Fibroblast of skin of left quadriceps (primary cell): Measurements from ENCODE around the gene HLF.
A peak's percentile ranks its signal among the peaks of the same experiment; 100 is the strongest.

Experiments used
- DNase-seq, 2 experiments: peaks; one replicate each; pipeline ENCODE4 v3.0.0-alpha.2; 2013; ENCODE audit warnings: low read depth in 2 of 2

HLF gene, protein sequence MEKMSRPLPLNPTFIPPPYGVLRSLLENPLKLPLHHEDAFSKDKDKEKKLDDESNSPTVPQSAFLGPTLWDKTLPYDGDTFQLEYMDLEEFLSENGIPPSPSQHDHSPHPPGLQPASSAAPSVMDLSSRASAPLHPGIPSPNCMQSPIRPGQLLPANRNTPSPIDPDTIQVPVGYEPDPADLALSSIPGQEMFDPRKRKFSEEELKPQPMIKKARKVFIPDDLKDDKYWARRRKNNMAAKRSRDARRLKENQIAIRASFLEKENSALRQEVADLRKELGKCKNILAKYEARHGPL

DNA sequence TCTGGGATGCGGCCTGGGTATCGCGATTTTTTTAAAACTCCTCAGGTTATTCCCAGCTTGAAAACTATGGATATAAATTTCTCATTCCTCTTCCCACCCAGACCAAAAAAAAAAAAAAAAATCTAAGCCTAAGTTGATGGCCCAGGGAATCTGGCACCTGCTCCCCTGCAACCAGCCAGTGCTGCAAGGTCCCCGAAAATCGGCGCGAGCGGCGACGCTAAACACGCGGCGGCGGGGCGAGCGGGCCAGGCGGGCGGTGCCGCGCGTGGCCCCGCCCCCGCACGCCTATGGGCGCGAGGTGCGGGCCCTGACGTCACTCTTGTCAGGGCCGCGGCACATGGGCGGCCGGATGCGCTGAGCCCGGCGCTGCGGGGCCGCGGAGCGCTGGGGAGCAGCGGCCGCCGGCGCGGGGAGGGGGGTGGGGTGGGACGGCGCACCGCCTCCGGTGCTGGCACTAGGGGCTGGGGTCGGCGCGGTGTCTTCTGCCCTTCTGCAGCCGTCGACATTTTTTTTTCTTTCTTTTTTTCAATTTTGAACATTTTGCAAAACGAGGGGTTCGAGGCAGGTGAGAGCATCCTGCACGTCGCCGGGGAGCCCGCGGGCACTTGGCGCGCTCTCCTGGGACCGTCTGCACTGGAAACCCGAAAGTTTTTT is at the start of gene HLF:
Gene HLF, plus strand, starts transcription at position 316 of the 654 bp plus-strand sequence. CDS start 525 bp downstream, outside the sequence.
- peak; percentile 37 to 38 for DNase-seq

DNA sequence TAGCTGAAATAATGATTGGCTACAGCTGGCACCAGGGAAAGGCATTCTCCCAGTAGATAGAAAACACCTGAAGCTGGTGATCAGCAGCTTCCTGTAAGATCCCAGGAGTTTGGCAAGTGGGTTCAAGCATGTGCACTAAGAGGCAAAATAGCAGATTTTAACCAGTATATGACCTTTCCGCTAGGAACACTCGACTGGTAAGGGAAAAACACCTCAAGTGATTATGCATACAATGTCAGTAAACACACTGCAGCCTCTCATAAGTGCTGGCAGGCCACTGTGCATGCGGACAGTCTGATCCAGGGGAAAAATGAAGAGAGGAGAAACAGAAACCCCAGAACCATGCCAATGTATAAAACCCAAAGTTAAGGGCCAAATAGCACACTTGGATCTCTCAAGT is 49.0 kb upstream of the HLF start:
- DNase-seq = no peak

DNA sequence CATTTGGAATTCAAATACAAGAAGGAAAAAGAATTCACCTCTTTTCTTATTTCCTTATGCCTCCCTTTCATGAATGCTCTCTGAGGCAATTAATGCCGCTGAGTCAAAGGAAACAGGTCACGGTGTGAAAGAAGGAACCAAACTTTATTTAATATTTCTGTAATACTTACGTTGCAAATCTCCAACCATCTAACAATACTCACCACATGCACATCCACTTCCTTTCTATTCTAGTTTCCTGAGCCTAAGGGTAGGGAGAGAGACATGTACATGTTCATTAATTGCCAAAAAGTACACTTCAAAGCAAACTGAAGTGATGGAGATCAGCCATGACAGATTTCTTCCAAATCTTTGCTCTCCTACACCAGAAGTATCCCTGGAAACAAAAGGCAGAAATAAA is 47.9 kb upstream of the HLF start:
- no peak for DNase-seq

DNA sequence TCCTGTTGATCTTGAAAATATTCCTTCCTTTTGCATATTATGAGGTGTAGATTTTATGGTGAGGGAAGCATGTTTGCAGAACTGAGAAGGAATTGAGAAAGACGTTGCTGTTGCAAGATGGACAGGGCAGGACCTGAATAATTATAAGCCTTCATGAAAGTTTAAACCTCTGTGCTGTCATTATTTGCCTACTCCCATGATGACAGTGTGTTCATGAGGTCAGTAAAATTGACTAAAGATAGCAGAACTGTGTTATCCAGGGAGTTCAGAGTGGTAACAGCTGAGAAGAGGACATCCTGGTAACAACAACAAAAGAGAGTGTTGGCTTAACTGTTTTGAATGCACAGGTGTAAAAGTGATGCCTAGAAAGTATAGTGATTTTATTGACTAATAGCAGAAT is 45.3 kb upstream of the HLF start:
- DNase-seq = no peak

DNA sequence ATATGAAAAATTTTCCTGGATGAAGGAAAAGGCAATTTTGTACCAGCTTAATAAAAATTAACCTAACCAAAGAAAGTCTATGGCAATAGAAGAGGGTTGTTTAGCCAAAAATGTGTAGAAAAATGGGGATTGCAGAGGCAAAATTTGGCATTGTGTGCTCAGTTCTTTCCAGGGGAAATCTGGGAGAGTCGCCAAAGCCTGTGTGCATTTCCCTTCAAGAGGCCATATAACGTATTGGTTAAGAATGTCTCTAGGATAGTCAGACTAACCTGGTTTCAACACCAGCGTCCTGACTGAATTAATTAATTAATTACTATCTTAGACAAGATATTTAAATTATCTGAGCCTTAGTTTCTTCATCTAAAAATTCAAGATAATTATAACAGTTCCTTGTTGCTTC is 44.8 kb upstream of the HLF start:
- DNase-seq = no peak

DNA sequence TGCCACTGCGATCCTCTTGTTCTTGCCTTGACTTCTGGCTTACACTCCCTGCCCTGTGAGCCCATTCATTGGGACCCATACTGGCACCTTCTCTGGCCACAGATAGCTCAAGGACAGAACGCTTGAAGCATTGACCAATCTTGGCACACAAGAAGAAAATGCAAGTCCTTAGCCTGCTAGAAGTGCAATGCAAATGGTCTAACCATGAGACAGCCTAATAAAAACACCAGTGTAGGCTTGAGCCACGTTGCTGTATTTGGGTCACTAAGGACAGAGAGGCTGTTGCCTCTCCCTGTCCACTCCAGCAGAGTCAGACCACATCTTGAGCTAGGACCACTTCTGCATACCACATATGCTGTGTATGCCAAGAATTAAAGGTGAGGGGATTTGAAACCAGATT is 41.2 kb upstream of the HLF start:
- DNase-seq = no peak

DNA sequence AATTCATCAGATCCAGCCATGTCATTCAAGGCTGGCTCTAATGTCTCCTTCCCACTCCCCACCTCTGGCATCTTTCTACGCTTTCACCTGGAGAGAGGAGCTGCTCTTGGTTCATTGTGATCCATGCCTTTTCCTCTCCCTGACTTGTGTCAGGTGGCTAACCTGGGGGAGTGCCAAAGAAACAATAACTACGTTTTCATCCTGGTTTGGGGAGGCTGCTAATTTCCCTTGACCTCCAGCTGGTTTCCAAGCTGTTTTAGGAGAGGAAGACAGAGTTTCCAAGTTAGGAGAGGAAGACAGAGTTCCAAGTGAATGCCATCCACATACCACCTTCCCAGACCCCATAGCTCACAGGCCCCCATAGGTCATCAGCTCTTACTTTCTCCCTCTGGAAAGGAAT is 40.0 kb upstream of the HLF start:
- DNase-seq = no peak

DNA sequence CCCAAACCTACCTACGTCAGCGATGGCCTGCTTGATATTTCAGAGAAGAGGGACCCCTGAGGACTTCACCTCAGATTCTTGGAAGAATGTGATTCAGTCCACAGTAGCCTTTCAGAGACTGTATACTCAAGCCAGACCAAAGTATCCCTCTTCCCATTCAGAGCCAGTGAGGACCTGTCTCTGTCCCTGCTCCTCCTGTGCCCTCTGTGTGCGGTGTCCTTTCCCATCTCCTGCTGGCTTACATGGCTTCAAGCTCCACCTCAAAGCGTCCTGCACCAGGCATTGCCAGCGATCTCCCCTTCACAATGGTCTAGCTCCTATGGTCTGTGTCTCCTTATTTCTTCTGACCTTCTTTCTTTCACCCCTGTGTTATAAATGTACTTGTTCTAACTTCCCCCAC is 39.5 kb upstream of the HLF start:
- no peak for DNase-seq

DNA sequence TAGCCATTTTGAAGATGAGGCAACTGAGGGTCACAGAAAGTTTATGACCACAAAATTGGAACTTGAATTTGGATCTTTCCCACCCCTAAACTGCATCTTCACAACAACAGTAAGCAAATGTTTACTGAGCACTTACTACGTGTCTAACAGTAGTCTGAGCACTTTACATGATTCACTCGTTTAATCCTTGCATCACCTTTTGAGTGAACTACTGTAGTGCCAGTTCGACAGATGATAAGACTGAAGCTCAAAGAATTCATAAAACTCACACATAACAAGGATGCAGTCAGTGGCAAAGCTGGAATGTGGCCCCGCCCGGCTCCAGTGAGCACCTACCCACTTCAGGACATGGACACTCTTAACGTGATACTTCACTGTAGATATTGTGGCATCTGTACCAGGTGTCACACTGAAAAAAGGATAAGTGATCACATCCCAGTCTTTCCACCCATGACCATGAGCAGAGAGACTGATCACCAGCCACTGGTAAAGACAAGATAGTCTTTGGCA is 36.0 kb upstream of the HLF start:
- DNase-seq = no peak

DNA sequence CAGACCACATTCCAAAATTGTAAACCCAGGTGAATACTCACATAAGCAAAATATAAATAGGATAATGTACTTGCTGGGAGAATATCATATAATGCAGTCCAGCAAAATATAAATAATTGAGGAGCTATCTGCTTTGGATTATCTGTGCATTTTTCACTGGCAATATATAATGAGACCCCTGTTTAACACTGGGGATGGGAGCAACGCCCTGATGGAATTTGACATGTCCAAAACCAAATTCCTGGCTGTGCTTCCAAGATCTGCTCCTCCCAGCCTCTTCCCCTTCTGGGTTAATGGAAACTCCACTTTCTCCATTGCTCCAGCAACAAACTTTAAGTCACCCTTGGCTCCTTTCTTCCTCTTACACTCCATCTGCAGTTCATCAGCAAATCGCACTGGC is 35.5 kb upstream of the HLF start:
- no peak for DNase-seq

DNA sequence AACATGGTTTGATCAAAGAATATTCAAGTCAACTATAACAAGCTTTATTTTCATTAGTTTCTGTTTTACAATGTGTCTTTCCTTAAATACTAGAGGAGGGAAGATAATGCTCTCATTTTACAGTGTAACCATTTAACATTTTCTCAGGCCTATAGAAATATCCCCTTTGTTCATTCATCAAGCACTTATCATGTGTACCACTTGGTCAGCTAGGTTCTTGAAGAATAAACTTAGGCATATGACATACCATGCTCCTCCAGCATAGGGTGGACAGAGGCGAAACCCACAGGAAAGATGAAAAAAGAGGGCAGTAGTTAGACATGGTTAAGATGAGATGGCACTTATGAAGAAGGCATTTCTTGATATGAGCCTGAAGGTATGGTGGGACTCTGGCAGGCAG is 34.0 kb upstream of the HLF start:
- no peak for DNase-seq

DNA sequence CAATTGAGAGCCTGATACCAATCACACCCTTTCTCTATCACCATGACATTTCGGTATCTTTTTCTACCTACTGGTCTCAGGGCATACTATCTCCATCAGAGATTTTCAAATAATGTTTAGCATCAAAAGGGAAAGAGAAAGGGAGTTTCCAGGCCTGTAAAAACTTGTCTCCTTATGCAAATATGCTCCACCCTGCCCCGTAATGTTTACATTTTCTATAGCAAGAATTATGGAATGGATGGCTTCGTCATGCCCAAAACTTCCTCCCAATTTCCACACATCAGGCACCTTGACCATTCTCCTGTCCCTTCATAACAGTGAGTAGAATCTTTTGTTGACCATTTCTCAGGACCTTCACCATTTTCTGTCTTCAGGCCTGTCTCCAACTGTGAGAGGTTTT is 30.9 kb upstream of the HLF start:
- no peak for DNase-seq

DNA sequence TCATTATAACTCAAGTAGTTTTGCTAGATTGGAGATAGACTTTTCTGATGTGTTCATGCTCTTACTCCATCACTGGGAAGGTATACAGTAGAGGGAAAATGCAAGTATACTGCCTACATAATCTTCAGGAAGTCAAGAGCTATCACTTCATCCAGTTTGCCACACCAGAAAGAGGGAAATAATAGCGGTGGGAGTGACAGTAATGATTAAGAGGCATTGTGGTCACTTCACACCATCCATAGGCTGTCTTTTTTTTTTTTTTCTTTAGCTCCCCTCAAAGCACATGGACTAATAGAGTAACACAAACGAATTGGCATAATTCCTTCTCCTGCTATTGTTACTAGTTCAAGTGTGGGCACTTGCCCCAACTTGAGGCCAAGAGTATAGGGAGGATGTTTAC is 28.4 kb upstream of the HLF start:
- no peak for DNase-seq

DNA sequence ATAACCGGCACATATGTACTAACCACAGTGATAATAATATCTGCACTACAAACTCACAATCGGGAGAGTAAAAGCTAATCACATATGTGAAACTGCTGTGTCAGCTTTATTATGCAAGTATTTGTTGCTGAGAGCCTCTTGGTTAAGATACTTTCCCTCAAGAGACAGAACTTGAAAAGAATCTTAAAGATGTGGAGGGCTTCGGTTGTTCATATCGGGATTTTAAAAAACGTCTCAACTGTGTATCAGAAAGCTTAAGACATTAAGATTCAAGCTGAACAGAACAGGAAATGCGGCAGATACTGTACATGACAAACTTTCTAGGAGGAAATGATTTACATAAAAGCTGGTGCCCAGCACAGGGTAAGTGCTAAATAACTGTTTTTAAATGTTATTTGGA is 27.5 kb upstream of the HLF start:
- no peak for DNase-seq

DNA sequence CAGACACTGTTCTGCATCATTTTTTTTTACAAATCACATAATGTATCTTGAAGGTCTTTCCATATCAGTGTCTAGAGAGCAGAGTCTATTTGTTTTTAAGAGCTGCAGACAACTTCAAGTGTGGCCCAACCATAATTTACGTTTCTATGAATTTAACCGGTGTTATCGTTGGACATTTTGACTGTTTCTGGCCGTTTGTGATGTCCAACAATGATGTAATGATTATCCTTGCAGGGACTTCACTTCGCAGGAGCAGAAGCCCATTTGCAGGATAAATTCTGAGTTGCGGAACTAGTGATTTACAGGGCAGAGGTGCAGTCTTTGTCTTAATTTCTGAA is 26.9 kb upstream of the HLF start:
- no peak for DNase-seq

DNA sequence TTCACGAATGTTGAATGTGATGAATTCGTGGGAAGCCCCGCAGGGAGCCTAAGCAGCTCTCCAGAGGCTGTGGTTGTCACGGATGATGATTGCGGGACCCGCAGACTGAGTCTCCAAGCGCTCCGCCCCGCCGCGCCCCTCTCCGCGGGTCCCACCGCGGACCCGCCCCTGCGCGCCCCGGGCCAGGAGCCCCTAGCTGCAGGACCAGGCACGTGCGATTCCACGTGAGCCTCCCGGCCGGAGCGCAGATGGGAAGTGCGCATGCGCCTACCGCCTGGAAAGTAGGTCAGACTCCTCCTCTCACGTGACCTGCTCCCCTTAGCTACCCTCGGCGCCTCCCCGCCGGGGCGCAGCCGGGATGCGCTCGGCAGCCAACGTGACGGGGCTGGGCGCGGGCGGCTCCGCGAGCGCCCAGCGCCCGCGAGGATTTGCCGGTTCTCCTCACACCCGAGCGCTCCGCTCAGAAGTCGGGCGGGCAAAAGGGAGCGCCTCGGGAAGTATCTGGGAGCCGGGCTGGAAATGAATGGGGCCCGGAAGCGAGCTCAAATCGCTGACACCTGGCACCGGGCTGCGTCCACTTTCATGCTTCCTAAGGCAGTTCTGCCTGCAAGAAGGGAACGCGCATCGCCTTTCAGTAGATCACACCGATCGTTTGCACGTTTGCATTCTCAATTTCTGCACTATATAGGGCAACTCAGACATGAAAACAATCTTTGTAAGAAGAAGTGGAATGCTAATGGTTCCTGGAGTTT is 26.4 kb upstream of the HLF start:
- peak; percentile 84 to 85 for DNase-seq

DNA sequence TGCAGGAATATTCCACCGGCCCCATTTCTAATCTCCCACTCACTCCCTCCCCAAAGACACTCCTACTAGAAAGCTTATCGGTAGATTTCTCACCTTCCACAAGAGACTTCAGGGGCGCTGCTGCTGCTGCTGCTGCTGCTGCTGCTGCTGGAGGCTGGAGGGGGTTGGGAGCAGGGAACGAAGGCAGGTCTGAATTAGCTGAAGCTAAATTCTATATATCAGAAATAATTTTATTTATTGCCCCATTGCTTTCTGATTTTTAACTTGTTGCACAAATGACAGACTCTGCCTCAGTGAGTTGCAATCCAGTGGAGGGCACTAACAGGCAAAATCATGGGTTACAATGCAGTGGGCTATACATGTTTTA is 25.8 kb upstream of the HLF start:
- DNase-seq = no peak

DNA sequence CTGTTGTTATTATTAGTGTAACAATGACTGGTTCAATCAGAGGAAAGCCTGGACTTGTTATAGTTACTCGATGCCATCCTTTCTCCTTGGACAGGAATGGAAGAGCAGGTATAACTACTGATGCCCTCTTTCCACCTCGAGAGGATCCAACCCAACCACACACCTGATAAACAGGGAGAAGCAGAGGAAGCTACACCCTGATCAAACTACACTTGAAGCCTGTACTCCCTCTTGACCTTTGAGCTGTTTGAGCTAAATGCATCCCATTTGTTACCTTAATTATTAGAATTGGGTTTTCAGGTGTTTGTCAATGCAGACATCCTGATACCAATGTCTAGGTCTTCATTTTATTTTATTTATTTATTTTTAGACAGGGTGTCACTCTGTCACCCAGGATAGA is 23.7 kb upstream of the HLF start:
- DNase-seq = no peak

DNA sequence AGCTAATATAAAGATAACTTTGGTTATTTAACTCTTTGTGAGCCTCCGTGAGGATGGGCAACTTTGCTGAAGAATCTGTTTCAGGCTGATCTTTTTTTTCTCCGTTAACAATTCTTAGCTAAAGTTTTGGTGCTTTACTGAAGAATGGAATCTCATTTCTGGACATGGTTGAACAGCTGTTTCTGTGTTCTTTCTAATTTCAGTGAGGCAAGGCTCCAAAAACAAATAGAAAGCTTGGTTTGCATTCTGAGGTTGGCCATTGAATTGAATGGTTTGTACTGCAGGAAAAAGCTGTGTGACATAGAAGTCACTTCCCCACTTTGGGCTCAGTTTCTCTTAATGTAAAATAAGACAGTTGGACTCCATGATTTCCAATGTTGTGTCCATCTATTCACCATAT is 22.3 kb upstream of the HLF start:
- no peak for DNase-seq

DNA sequence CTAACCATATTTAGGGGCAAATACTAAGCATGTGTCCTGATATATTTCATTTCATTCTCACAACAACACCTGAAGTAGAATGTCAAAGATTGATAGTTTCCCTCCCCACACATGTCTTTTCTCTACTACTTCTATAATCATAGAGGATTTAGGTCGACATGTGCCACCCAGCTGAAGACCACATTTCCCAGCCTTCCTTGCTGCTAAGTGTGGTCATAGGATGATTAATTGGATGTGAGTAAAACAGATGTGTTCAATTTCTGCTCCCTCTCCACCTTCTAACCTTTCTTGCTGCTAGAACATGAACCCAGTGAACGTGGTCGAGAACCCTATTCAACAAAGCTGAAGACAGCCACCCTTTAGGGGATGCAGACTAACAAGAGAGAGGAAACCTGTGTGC is 18.8 kb upstream of the HLF start:
- DNase-seq = no peak

DNA sequence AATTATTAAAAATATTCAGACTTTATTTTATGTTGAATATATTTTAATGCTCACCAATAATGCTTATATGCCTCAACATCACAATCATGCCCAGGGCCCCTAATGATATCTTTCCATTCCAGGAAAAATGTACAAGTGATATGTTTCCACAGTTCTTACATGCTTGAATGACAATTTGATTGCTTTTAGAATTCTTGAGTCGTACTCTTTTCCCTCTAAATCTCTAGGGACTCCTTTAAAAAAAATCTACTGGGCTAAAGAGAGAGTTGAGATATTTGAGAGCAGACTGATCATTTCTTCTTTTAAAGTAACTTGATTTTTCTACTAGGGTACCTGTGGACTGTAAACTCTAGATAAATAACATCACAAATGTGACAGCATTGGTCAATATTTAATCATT is 18.2 kb upstream of the HLF start:
- DNase-seq = no peak

DNA sequence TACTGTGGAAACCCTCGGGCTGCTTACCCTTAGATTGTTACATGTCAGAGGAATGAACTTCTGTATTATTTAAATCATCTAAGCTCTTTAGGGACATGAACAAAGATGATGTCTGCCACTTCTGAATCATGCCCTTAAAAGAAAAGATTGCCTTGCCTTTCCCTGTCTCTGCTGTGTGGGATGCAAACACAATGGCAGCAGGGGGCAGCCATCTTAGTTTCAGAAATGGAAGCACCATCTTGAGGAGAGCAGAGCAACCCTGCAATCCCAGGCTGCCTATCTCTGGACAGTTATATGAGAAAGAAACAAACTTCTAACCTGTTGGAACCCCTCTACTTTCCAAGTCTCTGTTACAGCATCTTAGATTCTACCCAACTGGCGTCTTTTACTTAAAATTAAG is 16.7 kb upstream of the HLF start:
- no peak for DNase-seq

DNA sequence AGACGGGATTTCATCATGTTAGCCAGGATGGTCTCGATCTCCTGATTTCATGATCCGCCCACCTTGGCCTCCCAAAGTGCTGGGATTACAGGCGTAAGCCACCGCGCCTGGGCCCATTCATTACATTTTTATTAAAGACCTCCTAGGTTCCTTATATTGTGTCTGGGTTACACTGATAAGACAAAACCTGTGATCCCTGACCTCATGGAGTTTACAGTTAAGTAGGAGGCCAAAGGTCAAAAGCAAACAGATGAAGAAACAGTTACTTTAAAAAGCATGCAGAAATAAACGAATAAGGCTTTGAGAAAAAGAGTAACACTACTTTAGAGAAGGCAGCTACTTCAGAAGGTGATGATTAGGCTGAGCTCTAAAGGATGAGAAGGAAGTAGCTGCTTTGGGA is 14.9 kb upstream of the HLF start:
- no peak for DNase-seq
